ENCODE data around the gene SRSF4.

DNA sequence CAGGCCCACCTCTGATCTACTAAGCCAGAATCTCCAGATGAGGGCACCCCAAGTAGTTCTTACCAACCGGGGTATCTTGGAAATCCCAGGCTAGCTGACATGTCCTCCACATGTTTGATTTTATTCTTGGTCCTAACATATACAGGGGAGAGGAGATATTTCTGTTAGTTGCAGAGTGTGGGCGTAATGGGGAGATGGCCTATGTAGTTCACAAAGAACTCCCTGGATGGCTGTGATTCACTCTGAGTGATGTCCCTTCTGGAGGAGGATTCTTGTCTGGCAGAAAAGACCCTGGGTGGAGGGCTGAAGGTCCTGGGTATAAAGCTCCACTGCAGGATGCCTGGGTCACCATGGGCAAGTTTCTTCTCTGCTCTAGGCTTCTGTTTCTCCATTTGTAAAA is 35.9 kb upstream of the SRSF4 start:
- TF ChIP-seq CTCF (IDR thresholded peaks at IDR 0.05; ENCODE audit: low read depth, low read length, poor library complexity, severe bottlenecking) (no peak), EZH2phosphoT487 (IDR thresholded peaks at IDR 0.05; ENCODE audit: borderline replicate concordance, low read length) (no peak)
